CD4-positive, alpha-beta memory T cell (primary cell): ENCODE measurements around the gene NCK2. TPM values are rescaled to one million over a fixed set of nuclear protein-coding genes. Genes with fewer than 3 reads are reported as not detected.

Source experiments
- CTCF ChIA-PET: fragments of 350-600 bp; sonication (Branson Sonifier 250); formaldehyde crosslinking; loops from one replicate; lab custom pipeline; 2021; ENCODE audit warnings: inconsistent platforms; ENCODE audit not compliant: partially characterized antibody; lab: Charles Lee
- POLR2A ChIA-PET: fragments of 350-600 bp; sonication (Branson Sonifier 250); formaldehyde crosslinking; loops from one replicate; lab custom pipeline; 2021; ENCODE audit not compliant: partially characterized antibody; lab: Charles Lee
- DNase-seq, 5 donors: peaks; one replicate each; pipeline versions ENCODE4 v3.0.0 to v3.0.0-alpha.2; 2020 to 2022; ENCODE audit warnings: mixed read lengths in 1 of 5
- H3K27ac ChIP-seq: one replicate; pipeline ENCODE4 v1.7.0; 2013; ENCODE audit warnings: low read depth, low read length
- H3K27me3 ChIP-seq: 2 replicates; pipeline ENCODE4 v1.7.0; 2013; ENCODE audit warnings: mild to moderate bottlenecking, low read length, moderate library complexity; ENCODE audit not compliant: insufficient read depth
- H3K36me3 ChIP-seq: 2 replicates; pipeline ENCODE4 v1.7.0; 2013; ENCODE audit warnings: mild to moderate bottlenecking, low read length, moderate library complexity; ENCODE audit not compliant: insufficient read depth
- H3K4me1 ChIP-seq: 2 replicates; pipeline ENCODE4 v1.7.0; 2013; ENCODE audit warnings: mild to moderate bottlenecking, low read length, moderate library complexity; ENCODE audit not compliant: insufficient read depth
- H3K4me3 ChIP-seq, 2 donors: one replicate each; pipeline ENCODE4 v1.7.0; 2013; ENCODE audit warnings: low read length in 2 of 2, mild to moderate bottlenecking in 1 of 2
- H3K9me3 ChIP-seq, 2 donors: one replicate each; pipeline ENCODE4 v1.7.0; 2013; ENCODE audit warnings: low read length in 2 of 2, control low read depth in 1 of 2; ENCODE audit not compliant: control insufficient read depth in 1 of 2
- H3K27ac Mint-ChIP-seq, 7 donors: one replicate each; pipeline ENCODE4 v1.8.0; 2020 to 2021; ENCODE audit warnings: mixed read lengths in 7 of 7, mild to moderate bottlenecking in 6 of 7, inconsistent platforms in 3 of 7, moderate library complexity in 3 of 7
- H3K27me3 Mint-ChIP-seq, 2 donors: one replicate each; pipeline ENCODE4 v1.8.0; 2020 to 2021; ENCODE audit warnings: mixed read lengths in 2 of 2
- H3K36me3 Mint-ChIP-seq, 2 donors: one replicate each; pipeline ENCODE4 v1.8.0; 2020 to 2021; ENCODE audit warnings: mixed read lengths in 2 of 2, inconsistent platforms in 1 of 2, mild to moderate bottlenecking in 1 of 2
- H3K4me1 Mint-ChIP-seq, 4 donors: one replicate each; pipeline ENCODE4 v1.8.0; 2020 to 2021; ENCODE audit warnings: mixed read lengths in 4 of 4, mild to moderate bottlenecking in 1 of 4
- H3K4me3 Mint-ChIP-seq, 8 donors: one replicate each; pipeline ENCODE4 v1.8.0; 2020 to 2021; ENCODE audit warnings: mixed read lengths in 8 of 8, mild to moderate bottlenecking in 7 of 8, moderate library complexity in 6 of 8, inconsistent platforms in 3 of 8
- H3K9me3 Mint-ChIP-seq, 8 donors: one replicate each; pipeline ENCODE4 v1.8.0; 2020 to 2021; ENCODE audit warnings: mixed read lengths in 8 of 8, mild to moderate bottlenecking in 5 of 8, inconsistent platforms in 3 of 8, moderate library complexity in 1 of 8
- intact Hi-C: fragments of 100-400 bp; cut with micrococcal nuclease; formaldehyde crosslinking; loops from one replicate; pipeline ENCODE4 v1.15.1; 2023
- polyA plus RNA-seq, 2 donors: library from polyadenylated mRNA; unstranded; fragments of 300-500 nt; fragmentation: Illumina TruSeq; gene quantifications; one replicate each; pipeline ENCODE4 v1.2.3, GENCODE V29; 2021
- total RNA-seq, 2 experiments: library from RNA; stranded (reverse); gene quantifications; one replicate each; pipeline ENCODE4 v1.2.3, GENCODE V29; 2021

NCK2 gene
- total and polyA plus RNA-seq, 4 experiments from 2014 or later, result 58.0 to 98.6 (median 87.3) TPM

- H3K9me3 Mint-ChIP-seq, result peaks cover 2 to 26% (median 21%) of the 10 kb centered on the region in 8 donors
- Histone ChIP-seq H3K9me3 (no peaks in the 10 kb centered on the region), H3K4me3 (no peak overlapping the region), H3K4me1 (peaks cover 8% of the 10 kb centered on the region), H3K27ac (no peak overlapping the region), H3K36me3 (no peaks in the 10 kb centered on the region), H3K27me3 (no peaks in the 10 kb centered on the region)
- peaks cover 1 to 9% of the 10 kb centered on the region in 2 donors for H3K36me3 Mint-ChIP-seq
- H3K27me3 Mint-ChIP-seq, result no peaks in the 10 kb centered on the region
- no peak overlapping the region for H3K4me3 Mint-ChIP-seq
- CTCF ChIA-PET, result interaction anchor here (0.7 to 5.6 kb wide), 28 partner anchors 7 to 343 kb away, joined by 3 to 71 read pairs (median 4); no protein-coding TSS in a partner anchor
- peaks cover 18 to 34% (median 30%) of the 10 kb centered on the region in 4 donors for H3K4me1 Mint-ChIP-seq
- peak overlapping the region in 2 of 7 donors; percentile 14 to 42 for H3K27ac Mint-ChIP-seq
- intact Hi-C loops, result no loop called here
- no peak for DNase-seq
- POLR2A ChIA-PET, result interaction anchor here (0.6 to 2.9 kb wide), 5 partner anchors 10 to 175 kb away, joined by 3 to 17 read pairs (median 4); no protein-coding TSS in a partner anchor
Measured at GRCh38 chr2:105919191-105919811, 174.6 kb downstream of the NCK2 start.

GRCh38 chr2:105919826-105920225 is 175.1 kb downstream of the NCK2 start:
- Histone ChIP-seq H3K27me3 (no peaks in the 10 kb centered on the region), H3K36me3 (no peaks in the 10 kb centered on the region), H3K4me3 (no peak overlapping the region), H3K4me1 (peaks cover 9% of the 10 kb centered on the region), H3K27ac (no peak overlapping the region), H3K9me3 (no peaks in the 10 kb centered on the region)
- no peak overlapping the region for H3K4me3 Mint-ChIP-seq
- no peak overlapping the region for H3K27ac Mint-ChIP-seq
- CTCF ChIA-PET, result interaction anchor here (0.7 to 5.6 kb wide), 27 partner anchors 9 to 343 kb away, joined by 3 to 71 read pairs (median 4); no protein-coding TSS in a partner anchor
- H3K9me3 Mint-ChIP-seq, result peaks cover 0 to 22% (median 16%) of the 10 kb centered on the region in 8 donors
- peak; percentile 46 to 57 (median 54) for DNase-seq
- intact Hi-C loops, result loop anchor here (1.0 to 10.0 kb wide), 2 partner anchors 65 to 165 kb away; no protein-coding TSS in a partner anchor
- no peaks in the 10 kb centered on the region for H3K27me3 Mint-ChIP-seq
- H3K36me3 Mint-ChIP-seq, result peaks cover 0 to 4% of the 10 kb centered on the region in 2 donors
- peaks cover 22 to 39% (median 34%) of the 10 kb centered on the region in 4 donors for H3K4me1 Mint-ChIP-seq
- POLR2A ChIA-PET, result interaction anchor here (0.6 to 2.9 kb wide), 6 partner anchors 9 to 175 kb away, joined by 3 to 17 read pairs (median 4); no protein-coding TSS in a partner anchor

- Mint-ChIP-seq H3K9me3 (peaks cover 0 to 7% (median 4%) of the 10 kb centered on the region in 8 donors), H3K27me3 (no peaks in the 10 kb centered on the region), H3K36me3 (no peaks in the 10 kb centered on the region), H3K27ac (peak overlapping the region in 5 of 7 donors; percentile 30 to 81 (median 62)), H3K4me3 (peak overlapping the region in 1 of 8 donors; percentile 52), H3K4me1 (peaks cover 50 to 68% (median 58%) of the 10 kb centered on the region in 4 donors)
- CTCF ChIA-PET, result interaction anchor here (0.7 to 1.4 kb wide), 4 partner anchors 9 to 128 kb away, joined by 3 to 4 read pairs (median 3); no protein-coding TSS in a partner anchor
- H3K4me1 ChIP-seq, result peaks cover 51% of the 10 kb centered on the region
- DNase-seq, result no peak
- intact Hi-C loops, result loop anchor here (10.0 kb wide), 1 partner anchor 61 kb away; no protein-coding TSS in a partner anchor
- no peaks in the 10 kb centered on the region for H3K27me3 ChIP-seq
- POLR2A ChIA-PET, result interaction anchor here (0.8 to 1.0 kb wide), 2 partner anchors 11 to 172 kb away, joined by 3 read pairs; no protein-coding TSS in a partner anchor
- no peak overlapping the region for H3K4me3 ChIP-seq
- no peaks in the 10 kb centered on the region for H3K36me3 ChIP-seq
- H3K9me3 ChIP-seq, result no peaks in the 10 kb centered on the region
- no peak overlapping the region for H3K27ac ChIP-seq
Measured at GRCh38 chr2:105924271-105924670, 179.6 kb downstream of the NCK2 start.

- Histone ChIP-seq H3K27me3 (no peaks in the 10 kb centered on the region), H3K36me3 (no peaks in the 10 kb centered on the region), H3K9me3 (no peaks in the 10 kb centered on the region), H3K27ac (no peak overlapping the region), H3K4me3 (no peak overlapping the region), H3K4me1 (peaks cover 51% of the 10 kb centered on the region)
- intact Hi-C loops, result loop anchor here (5.0 to 10.0 kb wide), 3 partner anchors 60 to 178 kb away; no protein-coding TSS in a partner anchor
- peak overlapping the region in 1 of 8 donors; percentile 54 for H3K4me3 Mint-ChIP-seq
- peaks cover 0 to 7% (median 4%) of the 10 kb centered on the region in 8 donors for H3K9me3 Mint-ChIP-seq
- CTCF ChIA-PET, result interaction anchor here (0.9 to 1.4 kb wide), 3 partner anchors 8 to 127 kb away, joined by 3 read pairs; no protein-coding TSS in a partner anchor
- H3K36me3 Mint-ChIP-seq, result no peaks in the 10 kb centered on the region
- POLR2A ChIA-PET, result interaction anchor here (1.0 kb wide), 1 partner anchor 172 kb away, joined by 3 read pairs; no protein-coding TSS in a partner anchor
- DNase-seq, result no peak
- H3K4me1 Mint-ChIP-seq, result peaks cover 52 to 70% (median 61%) of the 10 kb centered on the region in 4 donors
- H3K27ac Mint-ChIP-seq, result peak overlapping the region in 5 of 7 donors; percentile 2 to 81 (median 16)
- H3K27me3 Mint-ChIP-seq, result no peaks in the 10 kb centered on the region
Measured at GRCh38 chr2:105924932-105925331, 180.2 kb downstream of the NCK2 start.

- H3K36me3 Mint-ChIP-seq, result no peaks in the 10 kb centered on the region
- Histone ChIP-seq H3K36me3 (no peaks in the 10 kb centered on the region), H3K4me1 (peaks cover 54% of the 10 kb centered on the region), H3K27me3 (no peaks in the 10 kb centered on the region), H3K27ac (no peak overlapping the region), H3K4me3 (no peak overlapping the region), H3K9me3 (no peaks in the 10 kb centered on the region)
- POLR2A ChIA-PET, result interaction anchor here (2.6 to 2.8 kb wide), 2 partner anchors 10 to 169 kb away, joined by 12 to 29 read pairs; no protein-coding TSS in a partner anchor
- no peaks in the 10 kb centered on the region for H3K27me3 Mint-ChIP-seq
- intact Hi-C loops, result loop anchor here (5.0 to 10.0 kb wide), 3 partner anchors 59 to 178 kb away; no protein-coding TSS in a partner anchor
- H3K4me3 Mint-ChIP-seq, result peak overlapping the region in 1 of 8 donors; percentile 54
- H3K4me1 Mint-ChIP-seq, result peaks cover 54 to 70% (median 61%) of the 10 kb centered on the region in 4 donors
- H3K27ac Mint-ChIP-seq, result peak overlapping the region in 4 of 7 donors; percentile 2 to 81 (median 28)
- CTCF ChIA-PET, result interaction anchor here (1.3 to 2.3 kb wide), 5 partner anchors 7 to 170 kb away, joined by 3 to 9 read pairs (median 7); no protein-coding TSS in a partner anchor
- no peak for DNase-seq
- H3K9me3 Mint-ChIP-seq, result peaks cover 0 to 7% (median 4%) of the 10 kb centered on the region in 8 donors
Measured at GRCh38 chr2:105925390-105925789, 180.7 kb downstream of the NCK2 start.

- Histone ChIP-seq H3K4me1 (peaks cover 66% of the 10 kb centered on the region), H3K4me3 (peak overlapping the region in 1 of 2 donors; percentile 30), H3K27me3 (no peaks in the 10 kb centered on the region), H3K27ac (peak overlapping the region; percentile 42), H3K36me3 (no peaks in the 10 kb centered on the region), H3K9me3 (no peaks in the 10 kb centered on the region)
- Mint-ChIP-seq H3K9me3 (peaks cover 0 to 3% (median 0%) of the 10 kb centered on the region in 8 donors), H3K27ac (peak overlapping the region; percentile 63 to 97 (median 92)), H3K4me3 (peak overlapping the region; percentile 34 to 83 (median 71)), H3K27me3 (no peaks in the 10 kb centered on the region), H3K4me1 (peaks cover 47 to 71% (median 62%) of the 10 kb centered on the region in 4 donors), H3K36me3 (no peaks in the 10 kb centered on the region)
- intact Hi-C loops, result loop anchor here (2.0 to 10.0 kb wide), 4 partner anchors 58 to 350 kb away; no protein-coding TSS in a partner anchor
- POLR2A ChIA-PET, result interaction anchor here (0.7 to 4.8 kb wide), 17 partner anchors 8 to 234 kb away, joined by 3 to 32 read pairs (median 4); no protein-coding TSS in a partner anchor
- DNase-seq, result peak; percentile 61 to 75 (median 68)
- CTCF ChIA-PET, result interaction anchor here (0.6 to 2.3 kb wide), 15 partner anchors 8 to 170 kb away, joined by 3 to 16 read pairs (median 4); no protein-coding TSS in a partner anchor
Measured at GRCh38 chr2:105926960-105927678, 182.4 kb downstream of the NCK2 start.
